AG04450 (cell line): ENCODE data around the gene ZBTB7C. TPM values are rescaled to one million over a fixed set of nuclear protein-coding genes. Genes with fewer than 3 reads are reported as not detected.

ENCODE experiments used
- CTCF ChIA-PET: fragments of 300-600, 350-600 bp; formaldehyde crosslinking; extraction: SDS; loops from one replicate; lab custom pipeline; 2022; ENCODE audit warnings: antibody characterized with exemption, inconsistent platforms; lab: Charles Lee
- POLR2A ChIA-PET: fragments of 350-600 bp; formaldehyde crosslinking; extraction: SDS; loops from one replicate; lab custom pipeline; 2021; ENCODE audit warnings: antibody characterized with exemption, inconsistent platforms; lab: Yijun Ruan, JAX
- DNase-seq: peaks from one replicate; pipeline ENCODE4 v3.0.0-alpha.2; 2011; ENCODE audit warnings: low read depth, low spot score
- H3K27ac ChIP-seq: one replicate; pipeline ENCODE4 v1.5.1; 2012; ENCODE audit warnings: low read depth, low read length, control low read depth
- H3K27me3 ChIP-seq: one replicate; pipeline ENCODE4 v1.6.0; 2012; ENCODE audit warnings: low read length; ENCODE audit not compliant: control insufficient read depth, insufficient read depth
- H3K4me3 ChIP-seq: 2 replicates; pipeline ENCODE4 v1.5.1; 2011; ENCODE audit warnings: mild to moderate bottlenecking, low read depth, low read length, control low read depth
- H3K9me3 ChIP-seq: 2 replicates; pipeline ENCODE4 v1.5.1; 2012; ENCODE audit warnings: low read length; ENCODE audit not compliant: control insufficient read depth, insufficient read depth
- CTCF ChIP-seq: IDR thresholded peaks from 2 replicates; pipeline ENCODE4 v1.5.1; 2011; ENCODE audit warnings: low read depth, low read length, control low read depth, inconsistent platforms
- polyA plus RNA-seq: library from polyadenylated mRNA; depleted of rRNA; stranded (reverse); fragments of >200 nt; gene quantifications from 2 replicates; pipeline ENCODE4 v1.2.3, GENCODE V29; 2011

ZBTB7C gene
- polyA plus RNA-seq, 1 experiment, result not detected

DNA sequence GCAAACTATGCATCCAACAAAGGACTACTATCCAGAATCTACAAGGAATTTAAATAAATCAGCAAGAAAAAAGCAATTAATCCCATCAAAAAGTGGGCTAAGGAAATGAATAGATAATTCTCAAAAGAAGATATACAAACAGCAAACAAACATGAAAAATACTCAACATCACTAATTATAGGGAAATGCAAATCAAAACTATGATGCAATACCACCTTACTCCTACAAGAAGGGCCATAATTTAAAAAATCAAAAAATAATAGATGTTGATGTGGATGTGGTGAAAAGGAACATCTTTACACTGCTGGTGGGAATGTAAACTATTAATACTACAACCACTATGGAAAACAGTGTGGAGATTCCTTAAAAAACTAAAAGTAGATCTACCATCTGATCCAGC is 164.7 kb downstream of the ZBTB7C start:
- DNase-seq, result no peak

GRCh38 chr18:48238636-48239035 is 170.5 kb downstream of the ZBTB7C start:
- peaks cover 3% of the 10 kb centered on the region for H3K27me3 ChIP-seq
- no peak for TF ChIP-seq CTCF
- ChIA-PET POLR2A (no interaction called here), CTCF (no interaction called here)
- H3K9me3 ChIP-seq, result no peaks in the 10 kb centered on the region
- DNase-seq, result no peak
- H3K4me3 ChIP-seq, result no peak overlapping the region
- H3K27ac ChIP-seq, result no peak overlapping the region

More for the DNA sequence above, 164.7 kb downstream of the ZBTB7C start:
- no peak overlapping the region for H3K27ac ChIP-seq
- peaks cover 3% of the 10 kb centered on the region for H3K27me3 ChIP-seq
- no peaks in the 10 kb centered on the region for H3K9me3 ChIP-seq
- POLR2A ChIA-PET, result no interaction called here
- CTCF ChIA-PET, result no interaction called here
- TF ChIP-seq CTCF, result no peak
- H3K4me3 ChIP-seq, result no peak overlapping the region

- ChIA-PET CTCF (no interaction called here), POLR2A (no interaction called here)
- H3K9me3 ChIP-seq, result no peaks in the 10 kb centered on the region
- peaks cover 3% of the 10 kb centered on the region for H3K27me3 ChIP-seq
- no peak overlapping the region for H3K27ac ChIP-seq
- H3K4me3 ChIP-seq, result no peak overlapping the region
- TF ChIP-seq CTCF, result no peak
- no peak for DNase-seq
These were observed 171.0 kb downstream of the ZBTB7C start for GRCh38 chr18:48238206-48238605.

DNA sequence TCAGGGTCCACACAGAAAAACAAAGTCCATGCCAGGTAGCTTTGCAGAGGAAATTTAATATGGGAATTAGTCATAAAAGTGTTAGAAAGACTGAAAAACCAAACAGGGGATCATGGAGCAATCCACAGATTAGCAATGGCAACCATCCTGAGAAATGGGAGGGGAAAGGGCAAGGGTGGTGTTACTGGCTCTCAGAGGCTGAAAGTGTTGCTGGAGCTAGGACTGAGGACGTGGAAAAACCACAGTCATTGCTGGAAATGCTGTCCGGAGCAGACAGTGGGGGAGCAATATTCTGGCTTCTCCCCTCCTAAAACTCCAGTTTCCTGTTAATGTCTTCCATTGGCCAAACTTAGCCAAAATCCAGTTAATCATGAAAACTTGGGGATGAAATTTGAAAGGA is 172.4 kb downstream of the ZBTB7C start:
- ChIA-PET CTCF (interaction anchor here (0.7 kb wide), 1 partner anchor 12 kb away, joined by 3 read pairs; no protein-coding TSS in a partner anchor), POLR2A (no interaction called here)
- DNase-seq, result no peak
- H3K27ac ChIP-seq, result no peak overlapping the region
- H3K27me3 ChIP-seq, result peaks cover 3% of the 10 kb centered on the region
- H3K9me3 ChIP-seq, result no peaks in the 10 kb centered on the region
- no peak for TF ChIP-seq CTCF
- no peak overlapping the region for H3K4me3 ChIP-seq

DNA sequence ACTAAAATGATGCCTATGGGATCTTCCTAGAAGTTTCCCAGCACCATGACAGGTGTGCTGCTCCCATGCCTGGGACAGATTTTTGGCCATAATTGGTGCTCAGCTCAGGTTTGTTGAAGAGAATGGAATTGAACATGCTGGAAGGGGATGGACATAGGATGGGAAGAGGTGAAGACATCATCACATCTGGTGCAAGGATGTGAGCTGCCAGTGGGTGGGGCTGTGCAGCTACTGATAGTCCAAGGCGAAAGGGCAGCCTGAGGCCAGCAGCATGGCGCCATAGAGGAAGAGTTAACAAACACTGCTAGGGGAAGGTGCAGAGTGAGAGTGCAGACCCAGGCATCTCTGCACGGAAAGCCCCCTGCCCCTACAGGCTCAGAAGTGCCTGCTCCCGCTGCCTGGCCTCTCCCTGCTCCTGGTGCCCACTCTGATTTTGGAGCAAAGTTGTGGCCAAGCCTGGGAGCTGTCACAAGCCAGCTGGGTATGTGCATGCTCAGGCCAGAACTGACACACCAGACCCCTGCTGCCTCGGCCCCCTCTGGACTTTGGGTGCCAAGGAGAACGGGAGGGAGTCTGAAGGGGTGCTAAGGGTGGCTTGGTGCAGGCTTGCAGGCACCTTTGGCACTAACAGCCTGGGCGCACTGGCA is 178.6 kb downstream of the ZBTB7C start:
- ChIA-PET CTCF (interaction anchor here (0.6 to 2.3 kb wide), 10 partner anchors 9 to 234 kb away, joined by 3 to 23 read pairs (median 6); no protein-coding TSS in a partner anchor), POLR2A (interaction anchor here (0.6 kb wide), 1 partner anchor 1256 kb away, joined by 3 read pairs; no protein-coding TSS in a partner anchor)

More for the DNA sequence above, 178.6 kb downstream of the ZBTB7C start:
- TF ChIP-seq CTCF, result peak; percentile 52
- Histone ChIP-seq H3K4me3 (no peak overlapping the region), H3K27me3 (peaks cover 2% of the 10 kb centered on the region), H3K27ac (no peak overlapping the region), H3K9me3 (no peaks in the 10 kb centered on the region)
- DNase-seq, result peak; percentile 3
